ENCODE measurements around the gene LYRM9. TPM values are rescaled to one million over a fixed set of nuclear protein-coding genes. Genes with fewer than 3 reads are reported as not detected.

LYRM9 gene
- 8.3 TPM for total RNA-seq
- long read RNA-seq, partial matches to known transcripts = 1 of 7 reads
- long read RNA-seq, other reads (novel, unspliced or antisense) = 3 of 7 reads

- intact Hi-C loops (cut with micrococcal nuclease) = loop anchor here (5.0 kb wide), 1 partner anchor 91 kb away; the partner anchor contains the start of gene NOS2
- Histone ChIP-seq H3K9me3 (replicated peaks) (no peaks in the 10 kb centered on the region), H3K4me1 (peaks cover 32% of the 10 kb centered on the region), H3K27ac (replicated peaks) (peak within 1 kb of the TSS; percentile 91), H3K4me3 (peak within 1 kb of the TSS; percentile 77), H3K36me3 (no peaks in the 10 kb centered on the region), H3K27me3 (ENCODE audit: low read depth) (no peaks in the 10 kb centered on the region)
- TF ChIP-seq CTCF (IDR thresholded peaks at IDR 0.05; ENCODE audit: borderline replicate concordance) = peak; percentile 94
- DNase-seq = peak; percentile 93
Measured at GRCh38 chr17:27892866-27893769, at the start of gene LYRM9. Gene LYRM9 (minus strand): TSS chr17:27893365. CDS start chr17:27882694, 10,671 bp downstream.

GRCh38 chr17:27940503-27941428, 47.6 kb upstream of the LYRM9 start:
- no peak for TF ChIP-seq CTCF (IDR thresholded peaks at IDR 0.05; ENCODE audit: borderline replicate concordance)
- Histone ChIP-seq H3K27me3 (ENCODE audit: low read depth) (peaks cover 3% of the 10 kb centered on the region), H3K36me3 (no peaks in the 10 kb centered on the region), H3K27ac (replicated peaks) (no peak overlapping the region), H3K9me3 (replicated peaks) (peaks cover 3% of the 10 kb centered on the region), H3K4me3 (no peak overlapping the region), H3K4me1 (no peaks in the 10 kb centered on the region)
- DNase-seq = no peak
- intact Hi-C loops (cut with micrococcal nuclease) = no loop called here

- no peak overlapping the region for H3K4me3 ChIP-seq
- DNase-seq = no peak
- no peak overlapping the region for H3K27ac ChIP-seq (replicated peaks)
- no peak for TF ChIP-seq CTCF (IDR thresholded peaks at IDR 0.05; ENCODE audit: borderline replicate concordance)
- H3K4me1 ChIP-seq = no peaks in the 10 kb centered on the region
- peaks cover 3% of the 10 kb centered on the region for H3K9me3 ChIP-seq (replicated peaks)
- H3K36me3 ChIP-seq = no peaks in the 10 kb centered on the region
- intact Hi-C loops (cut with micrococcal nuclease) = no loop called here
- peaks cover 9% of the 10 kb centered on the region for H3K27me3 ChIP-seq (ENCODE audit: low read depth)
Measured at GRCh38 chr17:27939474-27940465, 46.6 kb upstream of the LYRM9 start.

- no peak for TF ChIP-seq CTCF (IDR thresholded peaks at IDR 0.05; ENCODE audit: borderline replicate concordance)
- H3K9me3 ChIP-seq (replicated peaks) = peaks cover 4% of the 10 kb centered on the region
- H3K27ac ChIP-seq (replicated peaks) = no peak overlapping the region
- intact Hi-C loops (cut with micrococcal nuclease) = no loop called here
- H3K36me3 ChIP-seq = no peaks in the 10 kb centered on the region
- peaks cover 9% of the 10 kb centered on the region for H3K27me3 ChIP-seq (ENCODE audit: low read depth)
- DNase-seq = no peak
- no peak overlapping the region for H3K4me3 ChIP-seq
- no peaks in the 10 kb centered on the region for H3K4me1 ChIP-seq
Measured at GRCh38 chr17:27938864-27939263, 45.7 kb upstream of the LYRM9 start.

All from left ventricle myocardium inferior (tissue), 1 donor.